ENCODE data around the gene CFAP53.

Gene CFAP53

GRCh38 chr18:50281295-50281971, 15.1 kb upstream of the CFAP53 start, which contains the start of gene MBD1:
MBD1 (minus strand) TSS chr18:50281523; CDS start chr18:50279992, 1,531 bp downstream.
- peak within 1 kb of the TSS; percentile 91 for H3K4me3 Mint-ChIP-seq
- H3K9me3 Mint-ChIP-seq: no peaks in the 10 kb centered on the region
- peaks cover 23% of the 10 kb centered on the region for H3K36me3 Mint-ChIP-seq
- H3K4me1 Mint-ChIP-seq: peaks cover 39% of the 10 kb centered on the region
- no peaks in the 10 kb centered on the region for H3K27me3 Mint-ChIP-seq
- H3K27ac Mint-ChIP-seq: peak within 1 kb of the TSS; percentile 92

- H3K27ac Mint-ChIP-seq: peak overlapping the region; percentile 92
- no peaks in the 10 kb centered on the region for H3K27me3 Mint-ChIP-seq
- peaks cover 34% of the 10 kb centered on the region for H3K4me1 Mint-ChIP-seq
- no peaks in the 10 kb centered on the region for H3K9me3 Mint-ChIP-seq
- H3K36me3 Mint-ChIP-seq: peaks cover 21% of the 10 kb centered on the region
- peak overlapping the region; percentile 91 for H3K4me3 Mint-ChIP-seq
Measured at GRCh38 chr18:50280707-50281294, 14.5 kb upstream of the CFAP53 start.

GRCh38 chr18:50279752-50280151, 13.5 kb upstream of the CFAP53 start:
- no peaks in the 10 kb centered on the region for H3K27me3 Mint-ChIP-seq
- H3K27ac Mint-ChIP-seq: no peak overlapping the region
- H3K4me3 Mint-ChIP-seq: peak overlapping the region; percentile 91
- H3K36me3 Mint-ChIP-seq: peaks cover 25% of the 10 kb centered on the region
- peaks cover 34% of the 10 kb centered on the region for H3K4me1 Mint-ChIP-seq
- no peaks in the 10 kb centered on the region for H3K9me3 Mint-ChIP-seq

GRCh38 chr18:50277942-50278341, 11.6 kb upstream of the CFAP53 start:
- Mint-ChIP-seq H3K4me1 (peaks cover 32% of the 10 kb centered on the region), H3K27me3 (no peaks in the 10 kb centered on the region)

GRCh38 chr18:50276452-50276851, 10.2 kb upstream of the CFAP53 start:
- Mint-ChIP-seq H3K9me3 (no peaks in the 10 kb centered on the region), H3K27me3 (no peaks in the 10 kb centered on the region), H3K4me3 (no peak overlapping the region), H3K36me3 (peaks cover 17% of the 10 kb centered on the region), H3K27ac (peak overlapping the region; percentile 56), H3K4me1 (peaks cover 26% of the 10 kb centered on the region)

More at GRCh38 chr18:50277942-50278341, 11.6 kb upstream of the CFAP53 start:
- H3K36me3 Mint-ChIP-seq: peaks cover 19% of the 10 kb centered on the region
- H3K27ac Mint-ChIP-seq: no peak overlapping the region
- no peak overlapping the region for H3K4me3 Mint-ChIP-seq
- H3K9me3 Mint-ChIP-seq: no peaks in the 10 kb centered on the region

- H3K36me3 Mint-ChIP-seq: peaks cover 17% of the 10 kb centered on the region
- H3K4me3 Mint-ChIP-seq: no peak overlapping the region
- H3K27ac Mint-ChIP-seq: no peak overlapping the region
- H3K9me3 Mint-ChIP-seq: no peaks in the 10 kb centered on the region
- H3K4me1 Mint-ChIP-seq: peaks cover 22% of the 10 kb centered on the region
- H3K27me3 Mint-ChIP-seq: no peaks in the 10 kb centered on the region
Measured at GRCh38 chr18:50275503-50276036, 9.3 kb upstream of the CFAP53 start.

- Mint-ChIP-seq H3K4me3 (no peak overlapping the region), H3K27ac (no peak overlapping the region)
Measured at GRCh38 chr18:50274941-50275340, 8.6 kb upstream of the CFAP53 start.

GRCh38 chr18:50274044-50274442, 7.7 kb upstream of the CFAP53 start:
- Mint-ChIP-seq H3K27me3 (no peaks in the 10 kb centered on the region), H3K36me3 (peaks cover 17% of the 10 kb centered on the region), H3K4me1 (peaks cover 10% of the 10 kb centered on the region), H3K9me3 (no peaks in the 10 kb centered on the region), H3K4me3 (no peak overlapping the region), H3K27ac (no peak overlapping the region)

More at GRCh38 chr18:50274941-50275340, 8.6 kb upstream of the CFAP53 start:
- Mint-ChIP-seq H3K4me1 (peaks cover 16% of the 10 kb centered on the region), H3K27me3 (no peaks in the 10 kb centered on the region), H3K9me3 (no peaks in the 10 kb centered on the region), H3K36me3 (peaks cover 17% of the 10 kb centered on the region)

GRCh38 chr18:50273203-50274043, 7.1 kb upstream of the CFAP53 start:
- Mint-ChIP-seq H3K36me3 (peaks cover 17% of the 10 kb centered on the region), H3K4me3 (no peak overlapping the region), H3K9me3 (no peaks in the 10 kb centered on the region), H3K4me1 (peaks cover 4% of the 10 kb centered on the region), H3K27ac (no peak overlapping the region), H3K27me3 (no peaks in the 10 kb centered on the region)

GRCh38 chr18:50272568-50272967, 6.3 kb upstream of the CFAP53 start:
- no peak overlapping the region for H3K4me3 Mint-ChIP-seq
- H3K27ac Mint-ChIP-seq: no peak overlapping the region

GRCh38 chr18:50268022-50268747, 1.9 kb upstream of the CFAP53 start:
- Mint-ChIP-seq H3K4me1 (peaks cover 24% of the 10 kb centered on the region), H3K36me3 (peaks cover 5% of the 10 kb centered on the region), H3K27me3 (no peaks in the 10 kb centered on the region), H3K4me3 (peak overlapping the region; percentile 16), H3K9me3 (no peaks in the 10 kb centered on the region), H3K27ac (peak overlapping the region; percentile 41)

More at GRCh38 chr18:50272568-50272967, 6.3 kb upstream of the CFAP53 start:
- peaks cover 14% of the 10 kb centered on the region for H3K36me3 Mint-ChIP-seq
- H3K9me3 Mint-ChIP-seq: no peaks in the 10 kb centered on the region
- H3K27me3 Mint-ChIP-seq: no peaks in the 10 kb centered on the region
- H3K4me1 Mint-ChIP-seq: peaks cover 4% of the 10 kb centered on the region

GRCh38 chr18:50262977-50263376, 3.3 kb downstream of the CFAP53 start:
- no peak overlapping the region for H3K4me3 Mint-ChIP-seq
- H3K36me3 Mint-ChIP-seq: no peaks in the 10 kb centered on the region
- H3K27me3 Mint-ChIP-seq: no peaks in the 10 kb centered on the region

GRCh38 chr18:50250935-50251334, 15.4 kb downstream of the CFAP53 start:
- H3K4me1 Mint-ChIP-seq: no peaks in the 10 kb centered on the region
- H3K27me3 Mint-ChIP-seq: no peaks in the 10 kb centered on the region
- no peaks in the 10 kb centered on the region for H3K36me3 Mint-ChIP-seq
- no peak overlapping the region for H3K4me3 Mint-ChIP-seq
- H3K27ac Mint-ChIP-seq: no peak overlapping the region
- no peaks in the 10 kb centered on the region for H3K9me3 Mint-ChIP-seq

More at GRCh38 chr18:50262977-50263376, 3.3 kb downstream of the CFAP53 start:
- Mint-ChIP-seq H3K4me1 (peaks cover 23% of the 10 kb centered on the region), H3K9me3 (no peaks in the 10 kb centered on the region), H3K27ac (no peak overlapping the region)

- Mint-ChIP-seq H3K27ac (no peak overlapping the region), H3K4me3 (no peak overlapping the region), H3K9me3 (no peaks in the 10 kb centered on the region), H3K4me1 (no peaks in the 10 kb centered on the region), H3K27me3 (no peaks in the 10 kb centered on the region), H3K36me3 (no peaks in the 10 kb centered on the region)
Measured at GRCh38 chr18:50249576-50249975, 16.7 kb downstream of the CFAP53 start.

GRCh38 chr18:50247561-50247960, 18.7 kb downstream of the CFAP53 start:
- peaks cover 4% of the 10 kb centered on the region for H3K27me3 Mint-ChIP-seq
- no peak overlapping the region for H3K27ac Mint-ChIP-seq
- H3K9me3 Mint-ChIP-seq: no peaks in the 10 kb centered on the region
- no peak overlapping the region for H3K4me3 Mint-ChIP-seq
- no peaks in the 10 kb centered on the region for H3K4me1 Mint-ChIP-seq
- peaks cover 3% of the 10 kb centered on the region for H3K36me3 Mint-ChIP-seq
